Esophagus squamous epithelium (tissue), 5 donors: Measurements from ENCODE around the gene TAX1BP1. TPM values are rescaled to one million over a fixed set of nuclear protein-coding genes. Genes with fewer than 3 reads are reported as not detected.

Experiments used
- DNase-seq: peaks from one replicate; lab custom pipeline; 2025; lab: John Stamatoyannopoulos, UW
- H3K27ac ChIP-seq, 4 donors: fragments of 200-600 bp; sonication (generic); one replicate each; pipeline ENCODE4 v1.5.1; 2016 to 2019; ENCODE audit warnings: mild to moderate bottlenecking in 1 of 4
- H3K27me3 ChIP-seq, 4 donors: fragments of 200-600 bp; sonication (generic); 1 replicate in 3 of 4; 2 replicates in 1 of 4; pipeline versions ENCODE4 v1.5.1 to v1.6.0; 2017 to 2021; ENCODE audit warnings: antibody characterized with exemption in 1 of 4
- H3K36me3 ChIP-seq, 3 donors: fragments of 200-600 bp; sonication (generic); one replicate each; pipeline ENCODE4 v1.5.1; 2016 to 2019
- H3K4me1 ChIP-seq, 3 donors: fragments of 200-600 bp; sonication (generic); one replicate each; pipeline ENCODE4 v1.5.1; 2017 to 2019
- H3K4me3 ChIP-seq, 4 donors: fragments of 200-600 bp; sonication (generic); 1 replicate in 3 of 4; 2 replicates in 1 of 4; pipeline ENCODE4 v1.5.1; 2016 to 2019; ENCODE audit warnings: mild to moderate bottlenecking in 2 of 4, moderate library complexity in 1 of 4
- H3K9me3 ChIP-seq, 3 donors: fragments of 200-600 bp; sonication (generic); one replicate each; pipeline ENCODE4 v1.5.1; 2016 to 2019
- POLR2A ChIP-seq, 4 donors: fragments of 450-650 bp; IDR thresholded peaks; one replicate each; pipeline ENCODE4 v1.6.1; 2017; ENCODE audit warnings: antibody characterized with exemption in 4 of 4, mild to moderate bottlenecking in 4 of 4, moderate library complexity in 3 of 4
- WGBS, 2 donors: methylation state at CpG; one replicate each; pipeline ENCODE4 v1.1.5; 2018; 5-methylcytosine and 5-hydroxymethylcytosine counted together
- intact Hi-C: fragments of 100-400 bp; cut with DNase I; formaldehyde crosslinking; loops from one replicate; pipeline ENCODE4 v1.15.0; 2022
- total RNA-seq, 4 donors: library from RNA; depleted of rRNA; stranded (reverse); fragments of >200 nt; gene quantifications; one replicate each; pipeline ENCODE4 v1.1.0, GENCODE V29; 2016
- TF ChIP-seq, protein P1 (sequence below), 6 experiments: fragments of 450-650 bp in 4 of 6; fragments of 200-600 bp in 2 of 6; sonication (generic) in 2 of 6; IDR thresholded peaks; one replicate each; pipeline ENCODE4 v1.5.1; 2016 to 2019; ENCODE audit warnings: antibody characterized with exemption in 6 of 6, mild to moderate bottlenecking in 4 of 6, moderate library complexity in 4 of 6
- donor health status: DM: yes; HTN: yes; CAD: no.

TAX1BP1 gene
- total RNA-seq, 4 donors from 2014 or later = 67.1 to 113 (median 80.3) TPM

DNA sequence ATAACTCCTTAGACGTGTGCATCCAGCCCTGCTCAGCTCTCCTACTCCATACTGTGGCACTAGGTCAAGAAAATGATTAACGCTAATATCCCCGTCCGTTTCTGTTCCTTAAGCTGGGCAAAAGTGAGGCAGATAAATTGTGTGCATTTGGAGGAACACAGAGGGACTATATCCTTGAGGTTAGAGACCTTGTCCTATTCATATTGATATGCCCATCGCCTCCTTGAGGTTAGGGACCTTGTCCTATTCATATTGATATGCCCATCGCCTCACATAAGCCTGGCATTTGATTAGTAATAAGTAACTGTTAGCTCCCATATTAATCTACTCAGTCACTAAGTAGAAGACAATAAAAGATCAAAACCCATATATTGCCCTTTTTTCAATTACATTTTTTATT, 12.9 kb upstream of the TAX1BP1 start:
- intact Hi-C loops = no loop called here
- Histone ChIP-seq H3K27me3 (no peaks in the 10 kb centered on the region), H3K27ac (no peak overlapping the region), H3K4me3 (no peak overlapping the region), H3K9me3 (no peaks in the 10 kb centered on the region), H3K36me3 (no peaks in the 10 kb centered on the region), H3K4me1 (no peaks in the 10 kb centered on the region)
- TF ChIP-seq POLR2A (IDR thresholded peaks at IDR 0.05) = no peak
- TF ChIP-seq, protein P1, sequence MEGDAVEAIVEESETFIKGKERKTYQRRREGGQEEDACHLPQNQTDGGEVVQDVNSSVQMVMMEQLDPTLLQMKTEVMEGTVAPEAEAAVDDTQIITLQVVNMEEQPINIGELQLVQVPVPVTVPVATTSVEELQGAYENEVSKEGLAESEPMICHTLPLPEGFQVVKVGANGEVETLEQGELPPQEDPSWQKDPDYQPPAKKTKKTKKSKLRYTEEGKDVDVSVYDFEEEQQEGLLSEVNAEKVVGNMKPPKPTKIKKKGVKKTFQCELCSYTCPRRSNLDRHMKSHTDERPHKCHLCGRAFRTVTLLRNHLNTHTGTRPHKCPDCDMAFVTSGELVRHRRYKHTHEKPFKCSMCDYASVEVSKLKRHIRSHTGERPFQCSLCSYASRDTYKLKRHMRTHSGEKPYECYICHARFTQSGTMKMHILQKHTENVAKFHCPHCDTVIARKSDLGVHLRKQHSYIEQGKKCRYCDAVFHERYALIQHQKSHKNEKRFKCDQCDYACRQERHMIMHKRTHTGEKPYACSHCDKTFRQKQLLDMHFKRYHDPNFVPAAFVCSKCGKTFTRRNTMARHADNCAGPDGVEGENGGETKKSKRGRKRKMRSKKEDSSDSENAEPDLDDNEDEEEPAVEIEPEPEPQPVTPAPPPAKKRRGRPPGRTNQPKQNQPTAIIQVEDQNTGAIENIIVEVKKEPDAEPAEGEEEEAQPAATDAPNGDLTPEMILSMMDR (IDR thresholded peaks at IDR 0.05) = no peak
- no peak for DNase-seq
- 77 to 79% methylated on average over 6 of the region's 6 CpGs for WGBS, 2 donors

- Histone ChIP-seq H3K36me3 (no peaks in the 10 kb centered on the region), H3K4me3 (no peak overlapping the region), H3K4me1 (no peaks in the 10 kb centered on the region), H3K9me3 (no peaks in the 10 kb centered on the region), H3K27me3 (no peaks in the 10 kb centered on the region), H3K27ac (no peak overlapping the region)
- WGBS, 2 donors = 64 to 74% methylated on average over 6 of the region's 6 CpGs
- intact Hi-C loops = no loop called here
- TF ChIP-seq, protein P1 (IDR thresholded peaks at IDR 0.05) = no peak
- TF ChIP-seq POLR2A (IDR thresholded peaks at IDR 0.05) = no peak
- no peak for DNase-seq
Observed at GRCh38 chr7:27730112-27730511, 9.8 kb upstream of the TAX1BP1 start.

- Histone ChIP-seq H3K27ac (no peak overlapping the region), H3K4me1 (peaks cover 0 to 28% (median 0%) of the 10 kb centered on the region in 3 donors), H3K9me3 (no peaks in the 10 kb centered on the region), H3K4me3 (no peak overlapping the region), H3K27me3 (no peaks in the 10 kb centered on the region), H3K36me3 (no peaks in the 10 kb centered on the region)
- WGBS, 2 donors = 78 to 84% methylated on average over 2 of the region's 2 CpGs
- TF ChIP-seq POLR2A (IDR thresholded peaks at IDR 0.05) = no peak
- TF ChIP-seq, protein P1 (IDR thresholded peaks at IDR 0.05) = no peak
- DNase-seq = no peak
- intact Hi-C loops = no loop called here
Observed at GRCh38 chr7:27734583-27734982, 5.4 kb upstream of the TAX1BP1 start.

GRCh38 chr7:27735165-27735564, 4.8 kb upstream of the TAX1BP1 start:
- H3K27ac ChIP-seq = no peak overlapping the region
- H3K27me3 ChIP-seq = no peaks in the 10 kb centered on the region
- no peak overlapping the region for H3K4me3 ChIP-seq
- WGBS, 2 donors = 85 to 86% methylated on average over 1 of the region's 1 CpG
- H3K9me3 ChIP-seq = no peaks in the 10 kb centered on the region
- TF ChIP-seq, protein P1 (IDR thresholded peaks at IDR 0.05) = no peak
- no peak for TF ChIP-seq POLR2A (IDR thresholded peaks at IDR 0.05)
- DNase-seq = no peak
- H3K36me3 ChIP-seq = no peaks in the 10 kb centered on the region
- H3K4me1 ChIP-seq = peaks cover 0 to 28% (median 0%) of the 10 kb centered on the region in 3 donors
- intact Hi-C loops = no loop called here

- Histone ChIP-seq H3K27me3 (no peaks in the 10 kb centered on the region), H3K36me3 (no peaks in the 10 kb centered on the region), H3K9me3 (no peaks in the 10 kb centered on the region), H3K4me3 (no peak overlapping the region), H3K4me1 (peaks cover 0 to 29% (median 0%) of the 10 kb centered on the region in 3 donors), H3K27ac (no peak overlapping the region)
- WGBS, 2 donors = 84 to 91% methylated on average over 2 of the region's 2 CpGs
- no peak for TF ChIP-seq POLR2A (IDR thresholded peaks at IDR 0.05)
- TF ChIP-seq, protein P1 (IDR thresholded peaks at IDR 0.05) = no peak
- intact Hi-C loops = no loop called here
- no peak for DNase-seq
Observed at GRCh38 chr7:27735831-27736230, 4.1 kb upstream of the TAX1BP1 start.
